Stimulated activated CD8-positive, alpha-beta memory T cell treated with anti-CD3 and anti-CD28 coated beads, Interleukin-2, amount 100 ng/mL, for 48 hours (primary cell): ENCODE results near the gene GYPE.
"Not testable (repeated sequence)": the region's sequence is repeated elsewhere in the genome, so short reads cannot be mapped to it uniquely, and the experiment has no call there.

Experiments used
- DNase-seq, 2 donors: peaks; one replicate each; pipeline ENCODE4 v3.0.0-alpha.2; 2020; ENCODE audit warnings: low read depth in 2 of 2

Gene GYPE

DNA sequence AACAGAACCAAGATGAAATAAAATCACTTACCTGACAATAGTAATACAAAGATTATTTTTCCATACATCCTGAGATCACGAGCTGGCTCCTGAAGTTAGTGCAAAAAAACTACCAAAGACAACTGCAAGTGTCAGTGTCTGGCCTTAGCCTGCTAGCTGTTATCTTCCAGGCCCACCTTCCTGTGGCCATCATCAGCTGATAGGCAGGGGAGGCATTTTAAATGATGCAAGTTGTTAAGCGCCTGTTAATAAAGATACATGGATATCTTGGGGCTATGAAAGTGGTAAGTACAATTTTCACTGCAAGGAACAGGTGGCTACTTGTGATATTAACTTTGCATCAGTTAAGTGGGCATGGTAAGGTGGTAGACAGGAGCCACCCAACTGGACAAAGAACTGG lies at the start of gene GYPE:
Gene GYPE (minus strand): TSS at position 120 of the 400 bp plus-strand sequence. CDS start 52 bp downstream, at position 68.
- DNase-seq = not testable (repeated sequence)

DNA sequence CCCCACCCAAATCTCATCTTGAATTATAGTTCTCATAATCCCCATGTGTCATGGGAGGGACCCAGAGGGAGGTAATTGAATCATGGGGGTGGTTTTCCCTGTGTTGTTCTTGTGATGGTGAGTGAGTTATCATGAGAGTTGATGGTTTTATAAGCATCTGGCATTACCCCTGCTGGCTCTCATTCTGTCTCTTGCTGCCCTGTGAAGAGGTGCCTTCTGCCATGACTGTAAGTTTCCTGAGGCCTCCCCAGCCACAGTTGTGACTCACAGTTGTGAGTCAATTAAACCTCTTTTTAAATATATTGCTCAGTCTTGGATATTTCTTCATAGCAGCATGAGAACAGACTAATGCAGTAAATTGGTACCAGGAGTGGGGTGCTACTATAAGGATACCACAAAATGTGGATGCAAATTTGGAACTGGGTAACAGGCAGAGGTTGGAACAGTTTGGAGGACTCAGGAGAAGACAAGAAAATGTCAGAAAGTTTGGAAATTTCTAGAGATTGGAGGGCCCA lies 46.2 kb upstream of the GYPE start:
- not testable (repeated sequence) for DNase-seq

- DNase-seq = not testable (repeated sequence)
Observed at GRCh38 chr4:143950967-143951366, 45.6 kb upstream of the GYPE start.

DNA sequence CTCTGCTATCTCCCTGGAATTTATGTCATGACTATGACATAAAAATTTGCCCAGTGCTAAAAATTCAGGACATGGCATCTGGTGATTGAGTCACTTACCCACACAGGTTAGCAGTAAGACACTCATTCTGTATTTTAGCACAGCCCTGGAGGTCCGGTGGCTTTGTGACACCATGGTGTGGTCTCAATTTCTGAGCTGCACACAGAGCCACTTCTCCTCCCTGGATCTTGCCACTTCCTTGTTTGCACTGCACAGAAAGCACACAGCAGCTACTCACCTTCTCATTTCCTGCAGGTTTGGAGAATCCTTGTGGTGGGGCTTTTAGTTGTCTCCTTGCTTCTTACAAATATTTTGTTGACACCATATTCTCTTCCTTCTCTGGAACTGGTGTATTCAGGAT lies 44.8 kb upstream of the GYPE start:
- DNase-seq = not testable (repeated sequence)

DNA sequence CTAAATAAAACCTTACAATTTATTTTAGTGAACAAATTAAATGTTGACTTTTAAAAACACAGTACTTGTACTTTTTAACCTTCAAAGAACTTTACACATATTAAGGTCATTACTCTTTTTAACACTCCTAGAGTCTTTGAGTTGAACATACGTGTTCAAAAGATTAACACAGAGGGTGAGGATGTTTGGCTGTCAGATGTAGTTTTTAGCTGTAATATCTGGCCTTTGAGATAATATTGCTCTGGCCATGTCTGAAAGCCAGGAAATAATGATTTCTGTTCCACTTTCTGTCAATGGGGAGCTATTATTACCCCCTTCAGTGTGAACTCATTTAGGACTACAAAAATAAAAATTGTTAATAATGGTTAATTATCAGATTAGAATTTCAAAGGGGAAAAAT lies 42.1 kb upstream of the GYPE start:
- DNase-seq = not testable (repeated sequence)

GRCh38 chr4:143940708-143941107 lies 35.3 kb upstream of the GYPE start:
- not testable (repeated sequence) for DNase-seq

DNA sequence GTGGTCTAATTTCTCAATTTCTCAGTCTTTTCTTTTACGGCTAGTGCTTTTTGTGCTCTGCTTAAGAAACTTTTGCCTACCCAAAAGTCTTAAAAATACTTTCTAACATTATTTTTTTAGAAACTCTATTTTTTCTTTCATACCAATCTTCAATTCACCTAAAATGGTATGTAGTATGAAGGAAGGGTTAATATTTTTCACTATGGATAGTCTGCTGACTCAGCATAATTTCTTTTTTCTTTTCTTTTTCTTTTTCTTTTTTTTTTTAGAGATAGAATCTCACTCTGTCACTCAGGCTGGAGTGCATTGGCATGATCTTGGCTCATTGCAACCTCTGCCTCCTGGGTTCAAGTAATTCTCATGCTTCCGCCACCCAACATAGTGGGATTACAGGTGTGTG lies 34.2 kb upstream of the GYPE start:
- no peak for DNase-seq

GRCh38 chr4:143938890-143939289 lies 33.5 kb upstream of the GYPE start:
- DNase-seq = not testable (repeated sequence)

GRCh38 chr4:143921181-143921580 lies 15.8 kb upstream of the GYPE start:
- DNase-seq = no peak

GRCh38 chr4:143916485-143916884 lies 11.1 kb upstream of the GYPE start:
- DNase-seq = not testable (repeated sequence)

DNA sequence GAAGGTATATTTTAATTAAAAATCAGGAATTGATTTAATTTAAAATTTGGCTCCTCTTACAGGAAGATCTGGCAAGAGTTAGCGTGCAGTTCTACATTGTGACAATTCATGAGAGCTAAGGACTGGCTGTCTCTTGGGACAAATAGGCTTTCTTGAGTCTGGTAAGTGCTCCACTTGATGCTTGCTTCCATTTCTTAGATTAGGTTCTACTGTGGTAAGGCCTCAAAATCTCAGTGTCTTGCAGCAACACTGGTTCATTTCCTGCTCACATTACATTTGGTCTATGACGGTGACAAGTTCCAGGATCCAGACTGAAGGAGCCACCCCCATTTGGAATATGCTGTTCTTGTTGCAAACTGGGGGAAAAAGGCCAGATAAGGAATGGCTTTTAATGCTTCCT lies 7.1 kb upstream of the GYPE start:
- not testable (repeated sequence) for DNase-seq

GRCh38 chr4:143911528-143912417 lies 6.4 kb upstream of the GYPE start:
- peak; percentile 14 to 34 for DNase-seq

DNA sequence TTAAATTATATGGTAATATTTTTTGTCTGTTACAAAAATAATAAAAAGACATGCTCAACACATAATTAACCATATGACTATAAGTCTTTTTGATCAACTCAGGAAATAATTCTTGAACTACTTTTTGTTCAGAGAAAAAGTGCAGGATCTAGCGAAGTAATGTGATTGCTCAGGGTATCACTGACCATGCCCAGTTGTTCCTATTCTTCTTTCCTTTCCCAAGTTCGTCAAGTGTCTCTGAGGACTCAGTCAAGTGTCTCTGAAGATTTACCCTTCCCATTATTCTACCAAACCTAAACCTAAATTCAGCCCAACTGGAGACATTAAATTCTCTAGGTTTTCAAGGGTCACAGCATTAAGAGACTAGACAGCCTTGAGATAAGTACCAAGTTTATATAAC lies 5.5 kb upstream of the GYPE start:
- DNase-seq = not testable (repeated sequence)

DNA sequence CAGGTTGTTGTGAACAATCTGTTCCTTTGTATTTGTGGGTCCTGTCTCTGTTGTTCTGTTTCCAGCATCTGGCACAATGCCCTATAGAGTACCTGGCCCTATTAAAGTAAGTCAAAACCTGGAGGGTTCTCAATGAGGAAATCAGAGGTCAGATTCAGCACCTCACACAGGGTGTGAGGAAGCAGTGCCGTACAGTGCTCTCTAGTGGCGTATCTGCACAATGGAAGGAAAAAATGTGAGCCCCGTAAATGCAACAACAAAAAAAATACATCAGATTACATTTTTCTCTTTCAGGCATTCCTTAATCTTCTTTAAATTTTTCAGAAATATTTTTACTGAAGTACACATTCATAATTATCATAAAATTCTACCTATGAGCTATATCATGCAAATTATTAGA lies 2.5 kb upstream of the GYPE start:
- not testable (repeated sequence) for DNase-seq

GRCh38 chr4:143904431-143904830 lies 928 bp downstream of the GYPE start:
- DNase-seq = not testable (repeated sequence)

- DNase-seq = not testable (repeated sequence)
Observed at GRCh38 chr4:143890323-143890722, 15.0 kb downstream of the GYPE start.

GRCh38 chr4:143888189-143888588 lies 17.2 kb downstream of the GYPE start:
- not testable (repeated sequence) for DNase-seq

- DNase-seq = not testable (repeated sequence)
Observed at GRCh38 chr4:143884965-143885364, 20.4 kb downstream of the GYPE start.

GRCh38 chr4:143883529-143883928 lies 21.8 kb downstream of the GYPE start:
- DNase-seq = no peak

DNA sequence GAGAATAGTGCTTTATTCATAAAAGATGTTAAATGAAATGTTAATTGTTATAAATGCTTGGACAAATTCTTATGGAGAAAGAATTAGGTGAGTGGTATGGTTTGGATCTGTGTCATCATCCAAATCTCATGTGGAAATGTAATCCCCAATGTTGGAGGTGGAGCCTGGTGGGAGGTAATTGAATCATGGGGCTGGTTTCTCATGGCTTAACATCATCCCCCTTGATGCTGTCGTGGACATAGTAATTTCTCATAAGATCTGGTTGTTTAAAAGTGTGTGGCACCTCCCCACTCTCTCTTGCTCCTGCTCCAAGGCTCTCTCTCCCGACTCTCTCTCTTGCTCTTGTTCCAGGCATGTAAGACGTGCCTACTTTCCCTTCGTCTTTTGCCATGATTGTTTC lies 22.5 kb downstream of the GYPE start:
- no peak for DNase-seq

DNA sequence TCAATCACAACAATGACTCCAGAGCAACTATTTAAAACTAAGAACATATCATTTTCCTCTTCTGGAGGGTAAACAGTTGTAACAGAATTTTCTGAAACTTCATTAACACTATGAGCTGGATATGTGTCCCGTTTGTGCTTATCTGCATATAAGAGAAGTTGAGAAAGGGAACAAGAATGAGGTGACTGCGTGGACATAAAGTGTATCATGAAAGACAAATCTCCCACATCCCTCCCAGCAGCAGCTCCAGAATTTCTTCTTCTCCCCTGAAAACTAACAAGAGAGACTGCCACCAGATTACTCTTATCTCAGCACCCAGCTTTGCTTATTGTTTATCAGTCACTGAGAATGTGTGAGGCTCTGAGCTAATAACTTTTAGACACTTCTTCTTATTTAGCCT lies 25.8 kb downstream of the GYPE start:
- not testable (repeated sequence) for DNase-seq

GRCh38 chr4:143875357-143875756 lies 30.0 kb downstream of the GYPE start:
- DNase-seq = not testable (repeated sequence)
